ENCODE measurements around the gene STK38. TPM values are rescaled to one million over a fixed set of nuclear protein-coding genes. Genes with fewer than 3 reads are reported as not detected.
"Not testable (repeated sequence)": the region's sequence is repeated elsewhere in the genome, so short reads cannot be mapped to it uniquely, and the experiment has no call there.

The STK38 gene
- total RNA-seq, 1 donor from 2014 or later = 41.4 TPM

DNA sequence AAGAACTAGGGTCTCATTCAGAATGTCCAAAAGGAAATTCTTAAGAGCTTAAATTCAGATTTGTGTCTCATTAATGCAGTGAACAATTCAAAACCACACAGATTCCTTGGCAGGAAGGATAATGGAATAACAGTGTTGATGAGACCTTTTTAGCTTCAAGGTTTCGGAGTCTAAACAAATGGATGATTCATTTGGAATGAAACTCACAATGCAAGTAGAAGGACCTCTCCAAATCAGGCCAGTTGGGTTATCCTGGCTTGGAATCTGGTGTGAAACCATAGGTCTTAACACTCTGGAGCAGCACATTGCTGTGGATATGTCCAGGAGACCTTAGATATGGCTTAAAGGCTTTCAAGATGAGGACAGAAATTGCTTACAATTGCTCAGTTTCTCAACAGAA is 59.6 kb downstream of the STK38 start:
- no peak for DNase-seq (ENCODE audit: low spot score)

GRCh38 chr6:36484736-36485135 is 62.5 kb downstream of the STK38 start:
- no peaks in the 10 kb centered on the region for H3K9me3 Mint-ChIP-seq (ENCODE audit: unreplicated experiment)
- H3K27ac Mint-ChIP-seq (ENCODE audit: unreplicated experiment) = no peak overlapping the region
- H3K36me3 Mint-ChIP-seq (ENCODE audit: low read depth, unreplicated experiment) = peaks cover 24% of the 10 kb centered on the region
- TF ChIP-seq, protein P1, sequence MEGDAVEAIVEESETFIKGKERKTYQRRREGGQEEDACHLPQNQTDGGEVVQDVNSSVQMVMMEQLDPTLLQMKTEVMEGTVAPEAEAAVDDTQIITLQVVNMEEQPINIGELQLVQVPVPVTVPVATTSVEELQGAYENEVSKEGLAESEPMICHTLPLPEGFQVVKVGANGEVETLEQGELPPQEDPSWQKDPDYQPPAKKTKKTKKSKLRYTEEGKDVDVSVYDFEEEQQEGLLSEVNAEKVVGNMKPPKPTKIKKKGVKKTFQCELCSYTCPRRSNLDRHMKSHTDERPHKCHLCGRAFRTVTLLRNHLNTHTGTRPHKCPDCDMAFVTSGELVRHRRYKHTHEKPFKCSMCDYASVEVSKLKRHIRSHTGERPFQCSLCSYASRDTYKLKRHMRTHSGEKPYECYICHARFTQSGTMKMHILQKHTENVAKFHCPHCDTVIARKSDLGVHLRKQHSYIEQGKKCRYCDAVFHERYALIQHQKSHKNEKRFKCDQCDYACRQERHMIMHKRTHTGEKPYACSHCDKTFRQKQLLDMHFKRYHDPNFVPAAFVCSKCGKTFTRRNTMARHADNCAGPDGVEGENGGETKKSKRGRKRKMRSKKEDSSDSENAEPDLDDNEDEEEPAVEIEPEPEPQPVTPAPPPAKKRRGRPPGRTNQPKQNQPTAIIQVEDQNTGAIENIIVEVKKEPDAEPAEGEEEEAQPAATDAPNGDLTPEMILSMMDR (IDR thresholded peaks at IDR 0.05; ENCODE audit: unreplicated experiment) = no peak
- peak overlapping the region; percentile 15 for H3K4me3 Mint-ChIP-seq (ENCODE audit: unreplicated experiment)
- H3K27me3 Mint-ChIP-seq (ENCODE audit: unreplicated experiment) = no peaks in the 10 kb centered on the region
- DNase-seq (ENCODE audit: low spot score) = no peak
- peaks cover 2% of the 10 kb centered on the region for H3K4me1 Mint-ChIP-seq (ENCODE audit: unreplicated experiment)

More for the DNA sequence above, 59.6 kb downstream of the STK38 start:
- Mint-ChIP-seq H3K36me3 (ENCODE audit: low read depth, unreplicated experiment) (peaks cover 16% of the 10 kb centered on the region), H3K4me1 (ENCODE audit: unreplicated experiment) (peaks cover 2% of the 10 kb centered on the region), H3K4me3 (ENCODE audit: unreplicated experiment) (no peak overlapping the region), H3K27ac (ENCODE audit: unreplicated experiment) (no peak overlapping the region), H3K9me3 (ENCODE audit: unreplicated experiment) (no peaks in the 10 kb centered on the region), H3K27me3 (ENCODE audit: unreplicated experiment) (no peaks in the 10 kb centered on the region)
- TF ChIP-seq, protein P1 (IDR thresholded peaks at IDR 0.05; ENCODE audit: unreplicated experiment) = no peak

GRCh38 chr6:36483326-36483725 is 64.0 kb downstream of the STK38 start:
- H3K4me3 Mint-ChIP-seq (ENCODE audit: unreplicated experiment); H3K27ac Mint-ChIP-seq (ENCODE audit: unreplicated experiment); H3K9me3 Mint-ChIP-seq (ENCODE audit: unreplicated experiment); H3K27me3 Mint-ChIP-seq (ENCODE audit: unreplicated experiment); DNase-seq (ENCODE audit: low spot score): not testable (repeated sequence)
- Mint-ChIP-seq H3K36me3 (ENCODE audit: low read depth, unreplicated experiment) (peaks cover 24% of the 10 kb centered on the region), H3K4me1 (ENCODE audit: unreplicated experiment) (peaks cover 14% of the 10 kb centered on the region)

DNA sequence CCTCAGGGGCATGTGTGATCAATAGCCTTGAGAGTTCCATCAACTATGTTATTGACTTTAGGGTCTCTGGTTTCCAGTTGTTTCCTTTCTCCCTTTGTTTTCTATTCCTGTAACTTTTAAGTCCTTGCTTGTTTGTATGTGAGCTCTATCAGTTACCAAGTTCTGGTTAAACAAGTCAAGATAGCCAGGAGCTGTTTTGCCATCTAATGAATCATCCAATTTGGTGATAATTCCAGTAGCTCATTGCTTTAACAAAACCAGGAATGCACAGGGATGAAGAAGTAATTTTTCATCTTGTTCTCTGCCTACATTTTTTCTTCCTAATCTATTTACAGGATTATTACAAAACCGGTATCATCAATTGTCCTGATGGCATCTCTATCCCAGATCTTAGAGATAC is 68.0 kb downstream of the STK38 start:
- no peak for DNase-seq (ENCODE audit: low spot score)
- Mint-ChIP-seq H3K4me1 (ENCODE audit: unreplicated experiment) (peaks cover 22% of the 10 kb centered on the region), H3K27ac (ENCODE audit: unreplicated experiment) (no peak overlapping the region), H3K9me3 (ENCODE audit: unreplicated experiment) (no peaks in the 10 kb centered on the region), H3K27me3 (ENCODE audit: unreplicated experiment) (no peaks in the 10 kb centered on the region), H3K4me3 (ENCODE audit: unreplicated experiment) (no peak overlapping the region), H3K36me3 (ENCODE audit: low read depth, unreplicated experiment) (peaks cover 20% of the 10 kb centered on the region)
- TF ChIP-seq, protein P1 (IDR thresholded peaks at IDR 0.05; ENCODE audit: unreplicated experiment) = no peak

DNA sequence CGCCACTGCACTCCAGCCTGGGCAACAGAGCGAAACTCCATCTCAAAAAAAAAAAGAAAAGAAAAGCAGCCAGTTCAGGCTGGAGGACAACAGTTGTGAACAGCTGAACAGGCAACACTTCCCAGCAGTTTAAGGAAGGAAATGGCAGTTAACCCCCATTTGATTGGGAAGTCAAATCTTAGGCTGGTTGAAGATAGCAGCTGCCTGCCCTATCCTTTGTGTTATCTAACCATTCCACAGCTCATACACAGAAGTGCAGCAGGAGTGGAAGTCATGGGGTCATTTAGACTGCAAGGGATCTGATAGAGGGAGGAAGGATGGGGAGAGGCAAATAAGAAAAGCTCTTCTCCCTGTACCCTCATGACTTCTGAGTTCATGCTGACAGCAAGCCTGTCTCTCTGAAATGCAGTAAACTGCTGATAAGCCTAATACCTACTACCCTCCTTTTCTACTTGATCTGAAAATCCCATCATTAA is 69.2 kb downstream of the STK38 start:
- DNase-seq (ENCODE audit: low spot score) = no peak
- TF ChIP-seq, protein P1 (IDR thresholded peaks at IDR 0.05; ENCODE audit: unreplicated experiment) = no peak
- no peaks in the 10 kb centered on the region for H3K9me3 Mint-ChIP-seq (ENCODE audit: unreplicated experiment)
- no peak overlapping the region for H3K27ac Mint-ChIP-seq (ENCODE audit: unreplicated experiment)
- H3K4me3 Mint-ChIP-seq (ENCODE audit: unreplicated experiment) = no peak overlapping the region
- peaks cover 20% of the 10 kb centered on the region for H3K36me3 Mint-ChIP-seq (ENCODE audit: low read depth, unreplicated experiment)
- peaks cover 22% of the 10 kb centered on the region for H3K4me1 Mint-ChIP-seq (ENCODE audit: unreplicated experiment)
- H3K27me3 Mint-ChIP-seq (ENCODE audit: unreplicated experiment) = no peaks in the 10 kb centered on the region

Measured in endothelial cell (in vitro differentiated cells).